NK-92 (cell line): ENCODE results near the gene PYDC1.
"Not testable (repeated sequence)": the region's sequence is repeated elsewhere in the genome, so short reads cannot be mapped to it uniquely, and the experiment has no call there.

ENCODE experiments used
- DNase-seq: peaks from one replicate; lab custom pipeline; 2025; ENCODE audit not compliant: unreplicated experiment; lab: John Stamatoyannopoulos, UW

PYDC1 gene

DNA sequence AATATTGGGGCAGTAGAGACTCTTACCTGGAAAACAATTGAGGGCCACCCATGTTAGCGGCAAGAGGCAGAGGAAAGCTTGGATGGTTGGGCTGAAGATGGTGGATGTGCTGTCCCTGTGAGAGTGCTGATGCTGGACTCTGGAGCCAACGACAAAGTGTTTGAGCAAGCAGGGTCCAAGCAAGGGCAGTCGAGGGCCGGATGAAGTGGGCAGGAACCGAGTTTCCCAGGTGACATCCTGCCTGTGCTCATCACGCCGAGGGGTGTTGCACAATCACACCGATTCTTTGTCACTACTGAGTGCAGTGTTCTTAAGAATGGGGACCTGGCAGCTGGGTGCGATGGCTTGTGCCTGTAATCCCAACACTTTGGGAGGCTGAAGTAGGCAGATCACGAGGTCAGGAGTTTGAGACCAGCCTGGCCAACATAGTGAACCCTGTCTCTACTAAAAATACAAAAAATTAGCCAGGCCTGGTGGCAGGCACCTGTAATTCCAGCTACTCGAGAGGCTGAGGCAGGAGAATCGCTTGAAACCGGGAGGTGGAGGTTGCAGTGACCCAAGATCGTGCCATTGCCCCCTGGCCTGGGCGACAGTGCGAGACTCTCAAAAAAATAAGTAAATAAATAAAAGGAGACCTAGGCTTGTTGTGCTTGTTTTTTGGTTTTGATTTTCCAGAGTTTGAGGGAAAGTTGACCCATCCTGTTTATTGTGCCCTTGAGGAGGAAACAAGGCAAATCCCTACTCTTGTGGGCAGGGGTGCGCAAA, 20.4 kb downstream of the PYDC1 start:
- no peak for DNase-seq

DNA sequence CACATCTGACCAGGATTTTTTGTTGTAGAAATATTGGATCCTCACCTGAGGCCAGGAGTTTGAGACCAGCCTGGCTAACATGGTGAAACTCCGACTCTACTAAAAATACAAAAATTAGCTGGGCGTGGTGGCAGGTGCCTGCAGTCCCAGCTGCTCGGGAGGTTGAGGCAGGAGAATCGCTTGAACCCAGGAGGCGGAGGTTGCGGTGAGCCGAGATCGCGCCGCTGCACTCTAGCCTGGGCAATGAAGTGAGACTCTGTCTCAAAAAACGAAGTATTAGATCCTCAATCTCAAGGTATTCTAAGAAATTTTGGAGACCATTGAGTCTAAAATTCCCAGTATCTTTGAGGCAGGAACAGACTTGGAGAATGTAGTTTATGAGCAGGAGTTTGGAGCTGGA, 21.1 kb downstream of the PYDC1 start:
- DNase-seq: not testable (repeated sequence)

DNA sequence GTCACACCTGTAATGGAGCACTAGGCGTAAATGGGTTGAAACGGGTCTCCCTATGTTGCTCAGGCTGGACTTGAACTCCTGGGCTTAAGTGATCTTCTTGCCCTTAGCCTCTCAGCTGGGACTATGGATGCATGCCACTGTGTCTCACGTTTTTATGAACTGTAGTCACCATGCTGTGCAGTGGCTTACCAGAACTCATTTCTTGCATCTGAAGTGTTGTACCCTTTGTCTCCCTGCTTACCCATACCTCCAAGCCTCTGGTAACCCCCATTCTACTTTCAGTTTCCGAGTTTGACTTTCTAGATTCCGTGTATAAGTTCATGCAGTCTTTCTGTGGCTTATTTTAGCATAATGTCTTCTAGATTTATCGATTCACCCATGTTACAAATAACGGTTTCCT, 22.0 kb downstream of the PYDC1 start:
- DNase-seq: no peak

DNA sequence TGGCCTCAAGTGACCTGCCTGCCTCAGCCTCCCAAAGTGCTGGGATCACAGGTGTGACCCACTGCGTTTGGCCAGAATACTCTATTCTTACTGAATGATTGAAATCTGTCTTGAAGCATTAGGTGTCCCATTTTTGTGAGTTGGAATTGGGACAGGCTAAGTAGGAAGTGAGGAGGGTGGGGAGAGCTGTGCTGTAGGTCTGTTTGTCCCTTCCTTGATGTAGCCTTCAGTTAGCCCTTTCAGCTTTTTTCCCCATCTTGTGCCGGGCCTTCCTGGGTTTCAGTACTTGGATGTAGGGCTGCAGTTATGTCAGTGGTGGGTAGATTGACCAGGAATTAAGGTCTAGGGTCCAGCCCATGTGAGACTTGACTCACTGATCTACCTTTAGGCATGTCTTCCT, 23.1 kb downstream of the PYDC1 start:
- no peak for DNase-seq

DNA sequence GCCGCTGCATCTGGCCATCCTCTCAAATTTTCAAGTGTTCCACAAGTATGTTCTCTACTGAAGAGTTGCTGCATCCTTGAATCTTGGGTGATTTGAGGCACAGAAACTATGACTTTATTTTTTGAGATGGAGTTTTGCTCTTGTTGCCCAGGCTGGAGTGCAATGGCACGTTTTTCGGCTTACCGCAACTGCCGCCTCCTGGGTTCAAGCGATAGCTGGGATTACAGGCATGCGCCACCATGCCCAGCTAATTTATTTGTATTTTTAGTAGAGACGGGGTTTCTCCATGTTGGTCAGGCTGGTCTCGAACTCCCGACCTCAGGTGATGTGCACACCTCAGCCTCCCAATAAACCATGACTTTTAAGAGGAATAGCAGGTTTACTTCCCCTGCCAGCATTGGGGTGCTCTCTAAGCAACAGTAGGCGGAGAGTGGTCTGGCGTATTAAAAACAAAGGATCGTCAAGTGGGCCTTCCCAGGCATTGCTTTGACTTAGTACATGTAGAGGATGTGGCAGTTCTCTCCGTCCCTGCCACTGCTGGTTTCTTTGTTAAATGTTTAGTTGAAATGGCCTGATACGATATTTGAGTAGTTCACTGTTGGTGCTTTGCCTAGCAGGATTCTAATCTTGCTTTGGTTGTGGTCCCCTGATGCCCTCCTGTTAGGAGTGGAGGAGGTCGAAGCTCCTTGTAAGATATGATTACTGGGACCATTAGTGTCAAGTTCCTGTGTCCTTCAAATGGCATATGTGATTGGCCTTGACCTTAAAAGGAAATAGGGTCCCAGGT, 23.9 kb downstream of the PYDC1 start:
- no peak for DNase-seq

DNA sequence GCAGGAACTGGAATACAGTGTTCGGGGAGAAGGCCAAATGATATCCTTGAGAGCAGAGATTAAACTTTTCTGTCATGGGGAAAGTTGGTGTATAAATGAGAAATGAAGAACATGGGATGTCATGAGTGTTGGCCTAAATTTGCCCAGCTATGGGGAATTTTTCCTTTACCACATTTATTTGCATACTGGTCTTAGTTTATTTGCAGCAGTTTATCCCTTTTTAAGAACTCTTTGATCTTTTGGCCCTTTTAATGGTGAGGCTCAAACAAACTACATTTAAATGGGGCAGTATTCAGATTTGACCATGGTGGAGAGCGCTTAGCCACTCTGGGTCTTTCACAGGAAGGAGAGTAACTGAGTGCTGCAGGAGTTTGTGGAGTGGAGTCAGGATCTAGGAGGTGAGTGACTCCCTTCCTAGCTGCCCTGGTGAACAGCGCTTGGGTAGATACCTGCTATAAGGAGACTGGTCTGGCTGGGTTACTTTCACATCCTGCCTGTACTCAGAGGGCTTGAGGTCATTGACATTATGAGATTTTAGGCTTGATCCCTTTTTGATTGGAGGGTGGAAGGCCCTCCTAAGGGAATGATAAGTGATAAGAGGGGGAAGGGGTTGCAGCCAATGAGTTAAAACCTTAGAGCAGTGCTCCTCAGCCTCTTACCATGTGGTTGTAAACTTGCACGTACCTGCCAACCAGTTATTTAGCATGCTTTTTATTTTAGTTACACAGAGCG, 25.1 kb downstream of the PYDC1 start:
- DNase-seq: no peak

DNA sequence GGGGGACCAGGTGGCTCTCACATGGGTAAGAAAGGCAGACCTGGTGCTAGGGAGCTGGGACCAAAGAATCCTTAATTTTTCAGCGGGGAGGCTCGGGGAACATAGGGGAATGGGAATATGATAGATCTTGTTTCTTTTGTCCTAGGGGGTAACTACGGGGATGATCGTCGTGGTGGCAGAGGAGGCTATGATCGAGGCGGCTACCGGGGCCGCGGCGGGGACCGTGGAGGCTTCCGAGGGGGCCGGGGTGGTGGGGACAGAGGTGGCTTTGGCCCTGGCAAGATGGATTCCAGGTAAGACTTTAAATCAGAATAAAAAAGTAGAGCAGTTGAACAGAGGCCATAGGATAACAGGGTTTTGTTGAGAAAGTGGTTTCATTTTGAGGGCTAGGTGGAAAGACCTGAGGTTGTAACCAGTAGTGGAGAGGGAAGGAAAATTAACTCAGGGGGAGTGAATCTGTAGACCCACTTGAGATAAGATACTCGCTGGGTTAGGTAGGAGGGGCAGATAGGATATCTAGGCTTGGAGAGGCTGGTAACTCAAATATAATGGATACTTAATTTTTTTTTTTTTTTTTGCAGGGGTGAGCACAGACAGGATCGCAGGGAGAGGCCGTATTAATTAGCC, 26.0 kb downstream of the PYDC1 start:
- DNase-seq: no peak

DNA sequence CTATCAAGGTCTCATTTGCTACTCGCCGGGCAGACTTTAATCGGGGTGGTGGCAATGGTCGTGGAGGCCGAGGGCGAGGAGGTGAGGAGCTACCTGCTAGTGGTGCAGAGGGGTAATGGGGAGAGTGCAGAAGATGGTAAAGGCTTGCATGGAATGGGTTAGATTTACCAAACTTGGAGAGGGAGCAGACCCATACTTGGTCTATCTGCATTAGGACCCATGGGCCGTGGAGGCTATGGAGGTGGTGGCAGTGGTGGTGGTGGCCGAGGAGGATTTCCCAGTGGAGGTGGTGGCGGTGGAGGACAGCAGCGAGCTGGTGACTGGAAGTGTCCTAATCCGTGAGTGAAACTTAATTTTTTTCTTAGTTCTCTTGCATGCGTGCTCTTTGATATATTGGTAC, 26.9 kb downstream of the PYDC1 start:
- DNase-seq: no peak

DNA sequence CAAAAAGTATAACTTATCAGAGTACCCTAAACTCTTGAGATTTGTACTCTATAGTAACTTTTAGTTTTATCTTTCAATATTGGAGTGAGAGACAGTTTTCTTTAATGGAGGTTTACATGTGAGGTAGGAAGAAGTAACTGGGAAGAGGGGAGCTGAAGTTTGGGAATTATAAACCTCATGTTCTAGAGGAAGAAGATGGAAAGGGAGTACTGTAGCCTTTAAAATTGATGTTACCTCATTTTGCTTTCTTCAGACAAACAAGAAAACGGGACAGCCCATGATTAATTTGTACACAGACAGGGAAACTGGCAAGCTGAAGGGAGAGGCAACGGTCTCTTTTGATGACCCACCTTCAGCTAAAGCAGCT, 27.5 kb downstream of the PYDC1 start:
- no peak for DNase-seq

DNA sequence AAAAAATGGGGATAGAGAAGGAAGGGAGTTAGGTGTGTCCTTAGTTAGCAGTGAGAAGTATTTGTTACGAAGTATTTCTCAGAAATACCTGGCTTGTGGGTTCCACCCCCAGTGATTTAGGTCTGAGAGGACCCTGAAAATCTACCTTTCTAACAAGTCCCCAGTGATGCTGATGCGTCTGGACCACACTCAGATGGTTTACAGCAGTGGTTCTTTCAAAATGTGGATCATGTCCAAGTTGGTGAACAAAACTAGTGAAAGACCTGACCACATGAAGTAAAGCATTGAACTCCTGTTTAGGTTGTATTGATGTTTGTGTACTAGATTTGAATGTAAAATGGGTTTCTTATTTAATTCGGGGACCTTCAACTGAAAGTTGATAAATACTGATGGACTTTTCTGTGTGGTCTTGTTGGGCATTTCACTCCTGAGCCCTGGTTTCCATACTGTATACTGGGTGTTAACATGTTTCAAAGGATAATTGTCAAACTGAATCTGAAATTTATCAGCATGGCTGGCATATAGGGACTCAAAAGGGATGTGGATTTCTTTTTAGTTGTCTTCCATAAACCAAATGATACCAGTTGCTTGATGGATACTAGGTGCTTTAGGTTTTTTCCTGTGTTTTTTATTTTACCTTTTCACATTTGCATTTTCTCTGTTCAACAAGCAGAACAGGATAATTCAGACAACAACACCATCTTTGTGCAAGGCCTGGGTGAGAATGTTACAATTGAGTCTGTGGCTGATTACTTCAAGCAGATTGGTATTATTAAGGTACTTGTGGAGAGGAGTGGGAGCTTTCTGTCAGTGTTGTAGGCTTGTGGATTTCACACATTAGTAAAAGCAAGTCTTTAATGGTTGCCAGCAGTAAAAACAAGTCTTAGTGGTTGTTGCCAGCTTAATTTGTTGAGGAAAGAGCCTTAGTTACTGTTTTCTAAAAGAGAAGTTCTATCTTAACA, 28.2 kb downstream of the PYDC1 start:
- DNase-seq: no peak

DNA sequence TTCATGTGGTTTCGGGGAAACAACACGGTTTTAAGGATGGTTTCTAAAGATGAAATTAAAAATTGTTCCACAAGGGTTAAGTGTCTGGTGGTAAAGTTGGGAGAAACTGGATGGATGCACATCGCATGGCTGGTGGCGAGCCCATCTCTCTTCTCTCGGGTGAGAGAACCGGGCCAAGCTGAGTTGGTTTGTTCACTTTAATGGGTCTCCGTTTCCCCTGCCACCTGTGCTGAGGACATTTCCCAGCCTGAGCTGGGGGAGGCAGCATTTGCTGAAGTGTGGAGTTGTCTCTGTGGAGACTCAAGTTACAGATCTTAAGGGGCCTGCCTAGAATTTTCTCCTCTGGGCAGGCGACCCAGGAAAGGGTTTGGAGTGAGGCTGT, 29.1 kb downstream of the PYDC1 start:
- DNase-seq: no peak

DNA sequence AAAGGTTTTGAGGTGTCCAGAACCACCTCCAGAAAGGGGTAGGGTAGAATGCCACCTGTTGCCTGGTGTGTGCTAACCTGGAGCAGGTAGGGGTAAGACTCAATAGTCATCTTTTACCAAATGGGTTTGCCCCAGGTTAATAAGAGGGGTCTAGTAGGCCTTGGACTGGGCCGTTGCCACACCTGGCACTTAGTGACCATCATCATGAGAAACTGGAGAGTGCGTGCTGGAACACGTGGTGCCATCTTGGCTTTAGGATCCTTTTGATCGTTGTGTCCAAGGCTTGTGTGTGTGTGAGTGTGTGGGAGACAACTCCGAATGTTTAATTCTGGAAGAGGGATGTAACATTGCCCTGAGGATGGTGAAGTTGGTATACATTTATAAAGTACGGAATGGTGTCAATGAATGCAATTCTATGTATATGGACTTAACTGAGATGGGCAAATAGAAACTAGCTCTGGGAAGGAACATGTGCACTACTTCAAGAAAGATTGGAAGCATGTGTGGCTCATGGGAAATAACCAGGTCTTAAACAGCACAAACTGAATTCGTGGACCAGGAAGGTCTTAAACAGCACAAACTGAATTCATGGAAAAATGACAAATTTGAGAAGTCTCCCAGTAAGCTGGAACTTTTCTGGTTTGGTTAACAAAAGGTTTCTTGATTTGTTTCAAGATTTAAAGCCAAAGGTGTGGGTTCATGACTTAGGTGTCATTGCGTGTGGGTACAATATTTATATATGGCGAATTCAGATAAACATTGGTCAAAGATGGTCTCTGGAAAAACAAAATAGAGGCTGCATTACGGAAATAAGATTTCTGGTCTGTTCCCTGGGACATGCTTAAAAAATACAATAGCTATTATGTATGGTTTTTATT, 29.8 kb downstream of the PYDC1 start:
- no peak for DNase-seq

DNA sequence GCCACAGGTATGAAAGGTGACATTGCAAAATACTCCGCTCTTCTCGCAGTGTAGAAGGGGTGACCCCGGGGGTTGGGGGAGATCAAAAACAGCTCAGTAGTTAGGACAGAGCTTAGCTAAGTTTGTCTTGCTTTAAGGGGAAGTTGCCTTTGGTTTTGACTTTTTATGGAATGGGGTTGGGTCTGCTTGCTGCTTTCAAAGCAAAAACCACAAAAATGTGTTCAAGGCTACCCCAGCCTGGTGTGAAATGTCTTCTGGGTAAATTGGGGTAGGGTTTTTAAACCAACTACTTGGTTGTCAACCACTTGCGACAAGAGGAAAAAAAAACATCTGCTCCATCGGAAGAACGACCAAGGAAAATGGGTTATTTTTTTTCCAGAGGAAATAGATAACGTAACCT, 30.8 kb downstream of the PYDC1 start:
- DNase-seq: no peak

DNA sequence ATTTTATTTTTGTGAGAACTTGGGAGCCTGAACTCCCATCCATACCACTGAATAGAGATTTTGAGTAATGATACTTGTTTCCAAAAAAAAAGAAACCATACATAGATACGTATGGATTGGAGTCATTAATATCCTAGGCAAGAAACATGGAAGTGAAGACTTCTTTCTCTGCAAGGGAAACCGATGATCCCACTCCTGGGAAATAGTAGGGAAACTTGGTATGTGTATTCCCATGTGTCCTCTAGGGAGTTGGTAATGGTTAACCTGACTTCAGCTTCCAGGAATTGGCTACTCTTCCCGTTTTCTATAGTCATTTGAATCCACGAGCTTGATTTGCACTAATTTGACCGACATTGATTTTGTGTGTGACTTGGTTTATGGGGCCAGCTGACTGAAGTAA, 31.6 kb downstream of the PYDC1 start:
- DNase-seq: no peak

DNA sequence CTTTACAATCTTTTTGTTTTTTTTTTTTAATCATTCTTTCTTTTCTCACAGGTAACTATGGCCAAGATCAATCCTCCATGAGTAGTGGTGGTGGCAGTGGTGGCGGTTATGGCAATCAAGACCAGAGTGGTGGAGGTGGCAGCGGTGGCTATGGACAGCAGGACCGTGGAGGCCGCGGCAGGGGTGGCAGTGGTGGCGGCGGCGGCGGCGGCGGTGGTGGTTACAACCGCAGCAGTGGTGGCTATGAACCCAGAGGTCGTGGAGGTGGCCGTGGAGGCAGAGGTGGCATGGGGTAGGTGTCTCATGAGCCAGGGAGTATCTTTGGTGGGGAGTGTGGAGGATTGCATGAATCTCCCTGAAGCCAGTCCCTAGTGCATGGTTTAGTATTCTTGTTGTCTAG, 32.0 kb downstream of the PYDC1 start:
- no peak for DNase-seq

DNA sequence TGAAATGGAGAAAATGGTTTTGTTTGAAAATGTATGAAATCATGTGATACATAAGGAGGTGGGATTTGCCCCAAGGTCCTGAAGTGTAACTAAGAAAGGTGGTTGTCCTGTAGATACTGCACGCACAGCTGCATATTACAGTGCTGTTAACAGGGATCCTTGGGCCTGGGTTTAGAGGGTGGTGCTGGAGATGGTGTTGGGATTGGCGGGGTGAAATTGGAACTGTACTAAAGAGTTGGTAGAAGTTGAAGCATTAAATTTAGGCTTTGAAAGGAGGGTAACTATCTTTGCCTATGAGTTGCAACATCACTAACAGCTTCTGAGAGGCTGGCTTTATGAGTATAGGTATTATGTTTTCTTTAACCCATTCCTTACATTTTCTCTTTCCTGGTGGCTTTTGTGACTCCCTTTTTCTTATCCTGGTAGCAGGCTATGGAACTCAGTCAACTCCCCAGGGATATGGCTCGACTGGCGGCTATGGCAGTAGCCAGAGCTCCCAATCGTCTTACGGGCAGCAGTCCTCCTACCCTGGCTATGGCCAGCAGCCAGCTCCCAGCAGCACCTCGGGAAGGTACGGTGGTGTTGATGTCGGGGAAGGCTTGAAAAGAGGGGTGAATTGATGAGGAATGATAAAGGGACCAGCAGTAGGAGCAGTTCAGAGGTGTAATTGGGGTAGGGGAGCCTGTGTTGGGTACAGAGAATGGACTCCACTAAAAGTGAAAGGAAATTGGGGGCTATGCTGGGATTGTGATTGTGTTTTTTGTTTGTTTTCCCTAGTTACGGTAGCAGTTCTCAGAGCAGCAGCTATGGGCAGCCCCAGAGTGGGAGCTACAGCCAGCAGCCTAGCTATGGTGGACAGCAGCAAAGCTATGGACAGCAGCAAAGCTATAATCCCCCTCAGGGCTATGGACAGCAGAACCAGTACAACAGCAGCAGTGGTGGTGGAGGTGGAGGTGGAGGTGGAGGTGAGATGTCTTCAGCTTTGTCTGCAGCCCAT, 33.2 kb downstream of the PYDC1 start:
- no peak for DNase-seq

DNA sequence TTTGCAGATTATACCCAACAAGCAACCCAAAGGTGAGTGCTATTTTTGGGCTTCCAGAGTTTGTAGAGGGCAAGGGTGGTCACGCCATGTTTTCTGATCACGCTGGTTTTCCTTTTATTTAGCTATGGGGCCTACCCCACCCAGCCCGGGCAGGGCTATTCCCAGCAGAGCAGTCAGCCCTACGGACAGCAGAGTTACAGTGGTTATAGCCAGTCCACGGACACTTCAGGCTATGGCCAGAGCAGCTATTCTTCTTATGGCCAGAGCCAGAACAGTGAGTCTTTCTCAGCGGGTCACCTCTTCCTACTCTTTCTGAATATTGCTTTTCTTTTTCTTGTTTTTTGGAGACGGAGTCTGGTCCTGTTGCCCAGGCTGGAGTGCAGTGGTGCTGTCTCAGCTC, 34.5 kb downstream of the PYDC1 start:
- DNase-seq: no peak

DNA sequence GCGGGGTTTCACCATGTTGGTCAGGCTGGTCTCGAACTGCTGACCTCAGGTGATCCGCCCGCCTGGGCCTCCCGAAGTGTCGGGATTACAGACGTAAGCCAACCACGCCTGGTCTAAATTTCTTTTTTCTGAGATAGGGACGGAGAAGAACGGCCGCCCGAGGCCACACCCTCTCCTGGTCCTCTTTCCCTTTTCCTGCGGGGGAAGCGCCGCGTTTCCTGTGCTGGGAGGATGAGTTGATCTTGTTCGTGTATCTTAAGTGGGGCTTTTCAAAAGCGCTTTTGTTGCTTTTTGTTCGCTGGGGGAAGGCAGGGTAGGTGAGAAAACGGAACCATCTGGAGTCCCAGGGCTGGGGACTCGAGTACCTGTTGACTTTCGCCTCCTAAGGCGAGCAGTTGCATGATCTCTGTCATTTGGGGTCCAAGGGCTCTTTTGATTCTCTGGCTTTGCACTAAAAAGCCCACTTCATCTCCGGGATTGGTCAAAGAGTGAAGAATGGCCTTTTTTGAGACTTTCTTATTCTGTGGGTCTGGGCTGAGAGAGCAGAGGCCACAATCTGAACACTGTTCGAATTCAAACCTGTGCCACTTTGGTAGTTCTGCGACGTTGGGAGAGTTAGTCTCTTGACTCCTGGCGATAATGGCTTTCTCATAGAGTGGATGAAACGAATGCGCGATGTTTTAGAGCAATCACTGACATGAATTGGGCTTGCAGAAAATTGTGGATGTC, 35.7 kb downstream of the PYDC1 start:
- no peak for DNase-seq
